ENCODE measurements around the gene CACHD1.

GRCh38 chr1:64645735-64646134 lies 175.8 kb downstream of the CACHD1 start:
- TF ChIP-seq POLR2A (IDR thresholded peaks at IDR 0.05; ENCODE audit: control extremely low read depth in 1 of 2, low read depth in 2 of 2, low read length in 2 of 2) (no peak), SAP30 (IDR thresholded peaks at IDR 0.05; ENCODE audit: insufficient read depth, insufficient replicate concordance, low read length) (no peak), CTCF (IDR thresholded peaks at IDR 0.05; ENCODE audit: control extremely low read depth in 1 of 3, insufficient read depth in 1 of 3, low read depth in 1 of 3, low read length in 3 of 3) (no peak), TBP (IDR thresholded peaks at IDR 0.05; ENCODE audit: low read depth, low read length) (no peak), EZH2 (IDR thresholded peaks at IDR 0.05; ENCODE audit: low read depth, low read length, severe bottlenecking) (no peak), RFX5 (IDR thresholded peaks at IDR 0.05; ENCODE audit: borderline replicate concordance, low read depth, low read length) (no peak), ZNF274 (IDR thresholded peaks at IDR 0.05; ENCODE audit: borderline replicate concordance, extremely low read depth, low read length) (no peak), RBBP5 (IDR thresholded peaks at IDR 0.05; ENCODE audit: borderline replicate concordance, low read depth, low read length) (no peak), CTBP2 (IDR thresholded peaks at IDR 0.05; ENCODE audit: borderline replicate concordance, insufficient read depth, insufficient read length, low read length) (no peak), SIN3A (conservative IDR thresholded peaks at IDR 0.05 in 1 of 2, IDR thresholded peaks at IDR 0.05 in 1 of 2; ENCODE audit: low read depth in 1 of 2, low read length in 2 of 2) (no peak), USF2 (IDR thresholded peaks at IDR 0.05; ENCODE audit: low read length) (no peak), YY1 (IDR thresholded peaks at IDR 0.05; ENCODE audit: low read depth, low read length) (no peak), RXRA (IDR thresholded peaks at IDR 0.05; ENCODE audit: insufficient read depth, low read depth, low read length) (no peak), SP2 (IDR thresholded peaks at IDR 0.05; ENCODE audit: low read length) (no peak)

Measured in H1 (cell line).